ENCODE results near the gene CASTOR1. TPM values are rescaled to one million over a fixed set of nuclear protein-coding genes. Genes with fewer than 3 reads are reported as not detected.

CASTOR1 gene
- total RNA-seq, 1 experiment from 2014 or later = 6.1 TPM

GRCh38 chr22:30320021-30320556 lies 30.8 kb upstream of the CASTOR1 start:
- DNase-seq (ENCODE audit: low read depth) = no peak

GRCh38 chr22:30318799-30319419 lies 29.6 kb upstream of the CASTOR1 start:
- no peak for DNase-seq (ENCODE audit: low read depth)

DNA sequence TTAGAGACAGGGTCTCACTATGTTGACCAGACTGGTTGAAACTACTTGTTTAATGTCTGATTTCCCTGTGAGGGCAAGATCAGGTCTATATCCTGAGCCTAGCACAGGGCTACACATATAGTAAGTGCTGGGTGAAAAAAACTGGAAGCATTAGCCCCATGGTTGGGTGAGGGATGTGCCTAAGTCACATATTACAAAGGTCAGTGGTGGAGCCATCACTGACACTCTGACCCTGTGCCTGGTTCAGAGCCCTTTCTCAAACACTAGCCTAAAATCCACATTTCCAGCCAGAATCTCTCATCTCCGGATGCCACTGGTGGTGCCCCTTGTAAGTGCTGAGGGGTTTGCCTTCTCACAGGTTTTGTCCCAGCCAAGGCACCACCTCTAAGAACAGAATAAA lies 28.5 kb upstream of the CASTOR1 start:
- no peak for DNase-seq (ENCODE audit: low read depth)

DNA sequence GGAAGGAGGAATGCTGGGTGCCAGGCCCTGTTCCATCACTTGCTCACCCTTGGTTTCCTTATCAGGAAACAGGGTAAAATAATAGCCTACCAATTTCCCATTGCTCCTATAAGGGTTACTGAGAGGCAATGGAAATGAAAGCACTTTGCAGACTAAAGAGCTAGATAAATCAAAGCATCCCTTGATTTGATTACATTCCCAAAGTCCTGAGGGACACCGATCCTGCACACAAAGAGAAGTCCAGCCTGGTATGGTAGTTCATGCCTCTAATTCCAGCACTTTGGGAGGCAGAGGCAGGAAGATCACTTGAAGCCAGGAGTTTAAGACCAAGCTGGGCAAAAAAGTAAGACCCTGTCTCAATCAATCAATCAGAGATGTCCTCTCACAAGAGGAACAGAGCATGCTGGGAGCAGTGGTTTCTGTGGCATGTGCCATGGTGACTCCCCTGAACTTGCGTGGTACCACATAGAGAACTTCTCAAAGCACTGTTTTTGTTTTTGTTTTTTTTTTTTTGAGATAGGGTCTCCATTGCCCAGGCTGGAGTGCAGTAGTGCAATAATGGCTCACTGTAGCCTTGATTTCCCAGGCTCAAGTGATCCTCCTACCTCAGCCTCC lies 26.8 kb upstream of the CASTOR1 start:
- DNase-seq (ENCODE audit: low read depth) = no peak

DNA sequence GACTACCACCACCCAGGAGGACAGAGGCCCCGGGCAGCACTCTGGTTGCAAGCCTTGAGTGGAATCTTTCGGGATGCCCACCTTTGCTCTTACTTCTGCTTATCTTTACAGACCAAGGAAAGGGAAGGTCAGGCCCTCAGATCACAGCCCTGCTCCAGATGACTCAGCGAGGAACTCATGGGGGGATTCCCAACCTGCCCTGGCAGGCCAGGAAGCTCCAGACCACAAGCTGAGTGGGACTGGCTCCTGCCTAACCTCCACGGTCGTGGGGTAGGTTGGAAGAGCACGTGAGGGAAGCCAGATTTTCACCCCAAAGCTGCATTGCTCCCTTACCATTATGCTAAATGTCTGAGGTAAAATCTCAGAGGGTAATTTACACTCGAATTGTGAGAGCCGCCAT lies 25.6 kb upstream of the CASTOR1 start:
- DNase-seq (ENCODE audit: low read depth) = peak; percentile 71

DNA sequence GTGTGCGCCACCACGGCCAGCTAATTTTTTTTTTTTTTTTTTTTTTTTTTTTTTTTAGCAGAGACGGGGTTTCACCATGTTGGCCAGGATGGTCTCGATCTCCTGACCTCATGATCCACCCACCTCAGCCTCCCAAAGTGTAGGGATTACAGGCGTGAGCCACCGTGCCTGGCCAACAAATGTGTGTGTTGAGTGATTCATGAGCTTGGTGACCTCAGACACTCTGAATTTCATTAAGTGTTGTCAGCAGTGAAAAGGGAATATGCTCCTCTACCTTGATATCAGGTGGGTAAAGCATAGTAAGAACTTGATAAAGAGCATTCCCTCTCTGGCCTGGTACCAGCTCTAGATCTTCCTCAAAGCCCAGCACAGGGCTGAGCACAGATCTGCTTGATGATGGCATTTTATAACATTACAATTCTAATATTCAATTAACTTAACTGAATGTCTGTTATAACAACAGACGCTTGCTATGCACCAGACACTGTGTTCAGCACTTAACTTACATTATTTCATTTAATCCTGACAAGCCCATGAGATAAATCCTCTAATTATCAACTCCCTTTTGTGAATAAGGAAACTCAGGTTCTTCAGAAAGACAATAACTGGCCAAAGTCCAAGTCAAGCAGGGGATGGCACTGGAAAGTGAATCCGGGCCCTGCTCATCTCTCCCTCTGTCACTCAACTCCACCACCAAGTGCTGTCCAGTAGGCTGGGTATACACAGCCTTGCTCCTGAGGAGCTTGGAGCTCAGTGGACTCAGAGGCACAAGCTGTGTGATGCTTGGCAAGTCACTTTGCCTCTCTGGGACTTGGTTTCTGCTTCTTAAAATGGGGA lies 24.4 kb upstream of the CASTOR1 start:
- DNase-seq (ENCODE audit: low read depth) = no peak

GRCh38 chr22:30312053-30312452 lies 22.7 kb upstream of the CASTOR1 start:
- peak; percentile 94 for DNase-seq (ENCODE audit: low read depth)

DNA sequence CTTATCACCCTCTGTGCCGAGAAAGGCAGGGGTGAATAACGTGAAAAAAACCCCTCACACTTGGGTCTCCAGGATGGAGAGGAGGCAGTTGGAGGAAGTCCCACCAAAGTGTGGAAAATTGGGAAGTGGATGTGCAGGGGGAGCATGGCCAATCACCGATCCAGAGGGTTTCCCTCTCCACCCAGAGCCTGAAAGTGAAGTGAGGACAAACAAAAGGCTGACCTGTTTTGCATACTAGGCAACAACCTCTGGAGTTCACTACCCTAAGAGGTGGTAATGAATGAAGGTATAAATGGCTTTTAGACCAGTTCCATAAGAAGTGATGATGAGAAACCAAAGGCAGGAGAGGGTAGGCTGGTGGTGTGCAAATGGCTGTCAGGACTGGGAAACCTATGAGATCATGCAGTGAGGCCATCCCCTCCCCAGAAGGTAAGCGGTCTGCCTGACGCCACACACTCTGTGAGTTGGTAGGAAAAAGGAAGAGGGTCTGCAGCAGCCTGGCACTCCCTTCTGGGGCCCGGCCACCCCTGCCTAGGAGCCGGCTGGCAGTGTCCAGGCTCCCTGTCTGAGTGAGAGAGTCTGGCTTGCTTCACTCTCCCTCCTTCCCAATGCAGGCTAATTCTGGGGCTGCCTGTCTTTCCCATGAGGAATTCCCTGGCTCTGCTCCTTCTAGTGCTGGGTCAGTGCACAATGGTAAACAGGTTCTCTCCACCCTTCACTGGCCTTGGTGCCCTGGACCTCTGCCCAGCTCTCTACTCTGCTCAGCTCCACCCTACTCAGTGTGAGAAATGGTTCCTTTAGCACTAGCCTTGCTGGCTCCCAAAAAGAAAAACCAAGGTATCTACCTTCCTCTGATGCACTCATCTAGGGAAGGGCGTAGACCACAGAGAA lies 21.8 kb upstream of the CASTOR1 start:
- DNase-seq (ENCODE audit: low read depth) = no peak

- no peak for DNase-seq (ENCODE audit: low read depth)
Measured at GRCh38 chr22:30309951-30310741, 20.8 kb upstream of the CASTOR1 start.

GRCh38 chr22:30308518-30309230 lies 19.4 kb upstream of the CASTOR1 start:
- DNase-seq (ENCODE audit: low read depth) = no peak

GRCh38 chr22:30308093-30308492 lies 18.8 kb upstream of the CASTOR1 start:
- DNase-seq (ENCODE audit: low read depth) = no peak

DNA sequence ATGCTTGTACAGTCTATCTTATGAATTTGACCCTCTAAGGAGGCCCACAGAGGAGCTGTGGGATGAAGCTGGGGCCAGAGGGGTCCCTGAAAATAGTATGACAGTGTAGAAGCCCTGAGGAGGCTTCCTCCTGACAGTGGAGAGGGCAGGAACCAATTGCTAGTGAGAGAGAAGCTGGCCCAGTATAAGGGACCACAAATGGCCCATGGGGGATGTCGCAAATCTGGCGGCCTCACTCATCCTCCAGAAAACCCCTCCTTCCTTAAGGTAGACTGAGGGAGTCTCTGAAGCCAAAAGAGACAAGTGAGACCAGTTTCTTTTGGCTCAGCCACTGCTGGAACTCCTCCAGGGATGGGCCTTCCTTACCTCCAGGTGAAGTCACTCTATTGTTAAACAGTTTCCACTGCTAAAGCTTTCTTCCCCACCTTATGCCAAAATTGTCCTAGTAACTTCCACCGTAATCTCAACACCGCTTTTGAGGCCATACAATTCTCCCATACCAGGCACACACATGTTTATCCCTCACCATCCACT lies 17.8 kb upstream of the CASTOR1 start:
- DNase-seq (ENCODE audit: low read depth) = no peak

DNA sequence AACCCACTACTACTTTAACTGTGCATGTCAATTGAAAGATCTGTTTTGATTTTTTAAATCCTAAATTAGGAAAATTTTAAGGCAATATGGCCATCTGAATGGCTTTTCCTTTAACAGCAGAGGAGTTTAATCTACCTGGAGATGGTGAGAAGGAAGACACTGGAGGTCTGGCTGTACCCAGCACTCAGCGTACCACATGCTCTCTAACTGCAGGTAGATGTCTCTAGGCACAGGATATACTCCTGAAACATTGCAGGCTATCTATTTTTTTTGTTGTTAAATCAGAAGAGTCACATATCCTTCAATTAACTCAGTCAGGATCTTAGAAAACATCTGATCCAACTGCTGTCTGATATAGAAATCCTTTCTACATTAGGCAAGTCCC lies 17.3 kb upstream of the CASTOR1 start:
- DNase-seq (ENCODE audit: low read depth) = no peak

DNA sequence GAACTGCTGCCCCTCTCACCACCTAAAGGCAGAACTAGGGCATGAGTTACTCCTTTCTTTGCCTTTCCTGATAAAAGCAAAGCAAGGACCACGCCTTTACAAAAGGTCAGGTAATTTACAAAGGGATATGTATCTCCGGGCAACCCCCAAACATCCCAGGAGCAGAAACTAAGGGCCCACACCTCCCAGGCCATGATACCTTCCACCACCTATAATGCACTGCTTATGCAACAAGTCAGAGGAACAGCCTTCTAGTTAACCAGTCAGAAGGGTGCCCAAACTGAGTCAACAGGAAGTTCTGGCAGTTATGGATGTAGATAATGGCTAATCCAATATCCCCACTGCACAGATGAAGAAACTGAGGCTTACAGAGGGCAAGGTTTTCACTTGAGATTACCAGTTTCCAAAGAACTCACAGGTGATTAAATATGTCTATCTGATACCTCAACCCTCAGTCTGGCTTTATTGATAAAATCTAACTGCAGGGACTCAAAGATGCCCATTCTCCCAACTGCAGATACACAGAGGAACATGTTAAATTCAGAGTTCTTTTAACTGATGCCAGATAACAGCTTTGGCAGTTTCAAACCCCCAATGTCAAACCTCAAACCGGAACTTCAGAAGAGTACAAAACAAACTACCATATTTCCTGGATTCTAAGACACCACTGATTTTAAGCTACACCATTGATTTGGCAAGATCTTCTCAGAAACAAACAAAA lies 16.8 kb upstream of the CASTOR1 start:
- DNase-seq (ENCODE audit: low read depth) = no peak

- no peak for DNase-seq (ENCODE audit: low read depth)
Measured at GRCh38 chr22:30305519-30305905, 16.2 kb upstream of the CASTOR1 start.

DNA sequence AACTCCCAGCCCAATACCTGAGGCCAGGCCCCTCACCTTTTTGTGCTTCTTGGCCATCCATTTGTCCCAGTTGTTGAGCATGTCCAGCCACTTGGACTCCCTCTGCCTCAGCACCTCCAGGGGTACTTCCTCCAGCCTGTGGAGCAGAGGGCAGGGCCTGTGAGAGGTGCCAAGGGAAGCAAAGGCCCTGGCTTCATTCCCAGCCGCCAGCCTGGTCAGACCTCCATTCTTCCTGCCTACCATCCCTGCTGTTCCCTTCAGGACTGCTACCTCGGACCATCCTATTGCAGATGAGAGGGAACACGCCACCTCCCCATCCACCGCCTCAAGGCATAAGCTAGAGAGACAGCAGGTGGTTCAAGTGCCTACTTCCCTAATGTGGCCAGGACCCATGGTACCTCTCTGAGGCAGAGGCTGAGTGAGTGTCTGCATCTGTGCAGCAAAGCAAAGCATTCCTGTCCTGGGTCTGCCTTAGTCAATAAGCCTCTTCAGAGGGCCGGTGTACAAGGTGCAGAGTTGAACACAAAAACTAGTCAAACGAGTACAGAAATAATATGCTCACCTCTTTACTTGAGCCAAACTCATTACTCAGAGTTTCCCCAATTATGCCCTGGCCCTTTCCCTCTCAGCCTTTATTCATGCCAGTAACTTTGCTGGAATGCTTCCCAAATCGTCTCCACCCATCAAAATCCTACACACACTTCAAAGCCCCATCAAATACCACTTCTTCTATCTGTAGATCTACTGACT lies 15.4 kb upstream of the CASTOR1 start:
- DNase-seq (ENCODE audit: low read depth) = no peak

DNA sequence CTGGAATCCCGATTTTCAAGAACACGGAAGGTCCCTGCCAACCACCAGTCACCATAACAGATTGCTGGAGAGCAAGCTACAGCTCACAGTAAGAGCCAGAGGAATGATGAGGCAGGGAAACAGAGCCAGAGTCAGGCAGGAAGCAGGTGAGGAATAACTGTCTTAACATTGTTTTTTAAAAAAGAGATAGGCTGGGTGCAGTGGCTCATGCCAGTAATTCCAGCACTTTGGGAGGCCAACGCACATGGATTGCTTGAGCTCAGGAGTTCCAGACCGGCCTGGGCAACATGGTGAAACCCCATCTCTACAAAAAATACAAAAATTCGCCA lies 13.5 kb upstream of the CASTOR1 start:
- no peak for DNase-seq (ENCODE audit: low read depth)
